K562 (cell line): ENCODE data around the gene SERTAD3. TPM values are rescaled to one million over a fixed set of nuclear protein-coding genes. Genes with fewer than 3 reads are reported as not detected.
A peak's percentile ranks its signal among the peaks of the same experiment; 100 is the strongest.

ENCODE experiments used
- AFF4 ChIP-seq: sonication (generic); formaldehyde crosslinking; IDR thresholded peaks from 2 replicates; pipeline ENCODE4 v1.8.0; 2023; ENCODE audit warnings: mild to moderate bottlenecking, missing genetic modification reagents
- ARID4B ChIP-seq: sonication (generic); formaldehyde crosslinking; IDR thresholded peaks from 2 replicates; pipeline ENCODE4 v1.8.0; 2022; ENCODE audit warnings: mild to moderate bottlenecking, missing genetic modification reagents
- CUX1 ChIP-seq: fragments of 200-800 bp; sonication (Bioruptor generic); IDR thresholded peaks from 2 replicates; pipeline ENCODE4 v1.6.1; 2016; ENCODE audit warnings: missing genetic modification characterization, missing compliant biosample characterization
- HDAC2 ChIP-seq: fragments of 450-650 bp; IDR thresholded peaks from 2 replicates; pipeline ENCODE4 v1.6.1; 2016; ENCODE audit warnings: mild to moderate bottlenecking
- XRCC5 ChIP-seq: fragments of 200-400 bp; formaldehyde crosslinking; IDR thresholded peaks from 2 replicates; pipeline ENCODE4 v1.6.1; 2017; ENCODE audit warnings: low read depth, mild to moderate bottlenecking, low read length
- YY1 ChIP-seq, 3 experiments: IDR thresholded peaks; 2 replicates each; pipeline ENCODE4 v1.6.1; 2011; ENCODE audit warnings: low read length in 2 of 3, mild to moderate bottlenecking in 2 of 3, moderate library complexity in 2 of 3, borderline replicate concordance in 1 of 3, control low read depth in 1 of 3, low read depth in 1 of 3; ENCODE audit not compliant: insufficient read depth in 3 of 3, insufficient replicate concordance in 2 of 3, control insufficient read depth in 1 of 3, insufficient read length in 1 of 3; ENCODE audit errors: extremely low read depth in 1 of 3
- polyA plus RNA-seq, 8 experiments: library from polyadenylated mRNA; depleted of rRNA in 4 of 8; stranded (reverse) in 5 of 8; unstranded in 3 of 8; fragments of >200 nt; fragmentation: Nextera tagmentation in 2 of 8; fragmentation: Illumina TruSeq in 1 of 8; extraction: Ambion mirVana in 2 of 8; extraction: Trizol in 1 of 8; gene quantifications; 2 replicates each; pipeline versions ENCODE4 v1.2.1 to v1.2.3, GENCODE V29; 2011 to 2014; ENCODE audit warnings: inconsistent platforms in 1 of 8, missing spikeins in 1 of 8
- total RNA-seq, 7 experiments: library from RNA; depleted of rRNA in 6 of 7; stranded (reverse); fragments of >200 nt in 6 of 7; fragmentation: Illumina TruSeq in 2 of 7; extraction: Trizol in 2 of 7; gene quantifications; 2 replicates each; pipeline versions ENCODE4 v1.2.1 to v1.2.3, GENCODE V29; 2011 to 2021; ENCODE audit warnings: low replicate concordance in 1 of 7
- TF ChIP-seq, protein P1 (sequence below), 2 experiments: IDR thresholded peaks; 2 replicates each; pipeline ENCODE4 v1.6.1; 2012; ENCODE audit warnings: improper control_type of control experiment in 2 of 2, low read depth in 2 of 2, low read length in 2 of 2, borderline replicate concordance in 1 of 2

SERTAD3 gene
- total and polyA plus RNA-seq, 9 of the 15 experiments (the other 6 are each of a cell fraction or from before 2014, with no cell fraction given): 5.4 to 28.9 (median 17.5) TPM

DNA sequence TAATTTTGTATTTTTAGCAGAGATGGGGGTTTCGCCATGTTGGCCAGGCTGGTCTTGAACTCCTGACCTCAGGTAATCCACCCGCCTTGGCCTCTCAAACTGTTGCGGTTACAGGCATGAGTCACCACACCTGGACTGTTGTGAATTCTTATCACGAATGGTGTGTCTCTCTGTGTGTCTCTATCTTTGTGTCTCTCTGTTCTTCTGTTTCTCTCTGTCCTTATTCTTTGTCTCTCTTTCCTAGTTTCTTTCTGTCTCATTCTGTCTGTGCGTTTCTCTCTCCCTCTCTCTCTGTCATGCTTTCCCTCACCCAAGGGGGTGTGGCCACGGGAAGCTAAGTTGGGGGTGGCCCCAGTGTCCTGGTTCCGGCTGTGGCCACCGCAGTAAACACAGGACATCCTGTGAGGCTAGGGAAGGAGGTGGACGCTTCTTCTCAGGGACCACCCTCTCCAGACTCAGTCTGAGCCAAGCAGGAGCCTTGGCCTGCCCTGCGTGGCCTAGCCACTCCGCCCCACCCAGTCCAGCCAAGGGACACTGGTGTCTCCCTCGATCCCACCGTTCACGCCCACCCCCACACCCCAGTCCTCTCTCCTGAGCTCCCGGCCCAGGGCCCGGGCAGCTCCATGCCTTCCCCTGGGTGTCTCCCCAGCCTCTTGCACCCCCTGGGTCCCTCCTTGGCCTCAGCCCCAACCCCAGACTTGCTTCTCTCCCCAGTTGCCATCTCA is 27.1 kb downstream of the SERTAD3 start (continued):
- TF ChIP-seq AFF4: no peak
- TF ChIP-seq YY1 (IDR thresholded peaks at IDR 0.05; ENCODE audit: borderline replicate concordance in 1 of 3, control insufficient read depth in 1 of 3, extremely low read depth in 1 of 3, insufficient read depth in 3 of 3, insufficient read length in 1 of 3, insufficient replicate concordance in 2 of 3, low read depth in 1 of 3, low read length in 2 of 3): peak in 1 of 3 experiments; percentile 12
- TF ChIP-seq ARID4B (CRISPR knock-in tag): 0 out of 2 replicates have a peak, but pooled peaks have one; percentile 38
- peak; percentile 80 for TF ChIP-seq HDAC2
- no peak for TF ChIP-seq CUX1
- 0 out of 2 replicates have a peak, but pooled peaks have one; percentile 23 for TF ChIP-seq XRCC5
- TF ChIP-seq, protein P1, sequence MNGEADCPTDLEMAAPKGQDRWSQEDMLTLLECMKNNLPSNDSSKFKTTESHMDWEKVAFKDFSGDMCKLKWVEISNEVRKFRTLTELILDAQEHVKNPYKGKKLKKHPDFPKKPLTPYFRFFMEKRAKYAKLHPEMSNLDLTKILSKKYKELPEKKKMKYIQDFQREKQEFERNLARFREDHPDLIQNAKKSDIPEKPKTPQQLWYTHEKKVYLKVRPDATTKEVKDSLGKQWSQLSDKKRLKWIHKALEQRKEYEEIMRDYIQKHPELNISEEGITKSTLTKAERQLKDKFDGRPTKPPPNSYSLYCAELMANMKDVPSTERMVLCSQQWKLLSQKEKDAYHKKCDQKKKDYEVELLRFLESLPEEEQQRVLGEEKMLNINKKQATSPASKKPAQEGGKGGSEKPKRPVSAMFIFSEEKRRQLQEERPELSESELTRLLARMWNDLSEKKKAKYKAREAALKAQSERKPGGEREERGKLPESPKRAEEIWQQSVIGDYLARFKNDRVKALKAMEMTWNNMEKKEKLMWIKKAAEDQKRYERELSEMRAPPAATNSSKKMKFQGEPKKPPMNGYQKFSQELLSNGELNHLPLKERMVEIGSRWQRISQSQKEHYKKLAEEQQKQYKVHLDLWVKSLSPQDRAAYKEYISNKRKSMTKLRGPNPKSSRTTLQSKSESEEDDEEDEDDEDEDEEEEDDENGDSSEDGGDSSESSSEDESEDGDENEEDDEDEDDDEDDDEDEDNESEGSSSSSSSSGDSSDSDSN (IDR thresholded peaks at IDR 0.05; ENCODE audit: borderline replicate concordance in 1 of 2, low read depth in 2 of 2, low read length in 2 of 2): 0 out of 4 replicates have a peak, but pooled peaks of 1 of the 2 experiments have one; percentile 39
